Measurements from ENCODE around the gene IFI6.

IFI6 gene

DNA sequence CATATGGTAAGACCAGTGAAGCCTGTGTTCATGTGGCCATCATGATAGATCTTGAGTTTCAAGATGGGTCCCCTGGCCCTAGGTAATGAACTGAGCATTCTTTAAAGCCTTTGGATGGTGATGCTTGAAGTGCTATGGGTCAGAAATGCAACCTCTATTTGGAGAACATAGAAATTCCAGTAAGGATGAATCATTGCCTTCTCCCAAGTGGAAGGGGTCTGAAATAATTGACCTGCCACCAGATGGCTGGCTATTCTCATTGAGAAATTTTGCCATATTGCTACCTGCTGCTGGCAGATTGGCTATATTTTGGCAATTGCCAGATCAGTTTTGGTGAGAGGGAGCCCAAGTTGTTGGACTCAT lies 739 bp upstream of the IFI6 start:
- DNase-seq (ENCODE audit: low spot score) = no peak

GRCh38 chr1:27669876-27670275 lies 2.1 kb downstream of the IFI6 start:
- DNase-seq (ENCODE audit: low spot score) = no peak

DNA sequence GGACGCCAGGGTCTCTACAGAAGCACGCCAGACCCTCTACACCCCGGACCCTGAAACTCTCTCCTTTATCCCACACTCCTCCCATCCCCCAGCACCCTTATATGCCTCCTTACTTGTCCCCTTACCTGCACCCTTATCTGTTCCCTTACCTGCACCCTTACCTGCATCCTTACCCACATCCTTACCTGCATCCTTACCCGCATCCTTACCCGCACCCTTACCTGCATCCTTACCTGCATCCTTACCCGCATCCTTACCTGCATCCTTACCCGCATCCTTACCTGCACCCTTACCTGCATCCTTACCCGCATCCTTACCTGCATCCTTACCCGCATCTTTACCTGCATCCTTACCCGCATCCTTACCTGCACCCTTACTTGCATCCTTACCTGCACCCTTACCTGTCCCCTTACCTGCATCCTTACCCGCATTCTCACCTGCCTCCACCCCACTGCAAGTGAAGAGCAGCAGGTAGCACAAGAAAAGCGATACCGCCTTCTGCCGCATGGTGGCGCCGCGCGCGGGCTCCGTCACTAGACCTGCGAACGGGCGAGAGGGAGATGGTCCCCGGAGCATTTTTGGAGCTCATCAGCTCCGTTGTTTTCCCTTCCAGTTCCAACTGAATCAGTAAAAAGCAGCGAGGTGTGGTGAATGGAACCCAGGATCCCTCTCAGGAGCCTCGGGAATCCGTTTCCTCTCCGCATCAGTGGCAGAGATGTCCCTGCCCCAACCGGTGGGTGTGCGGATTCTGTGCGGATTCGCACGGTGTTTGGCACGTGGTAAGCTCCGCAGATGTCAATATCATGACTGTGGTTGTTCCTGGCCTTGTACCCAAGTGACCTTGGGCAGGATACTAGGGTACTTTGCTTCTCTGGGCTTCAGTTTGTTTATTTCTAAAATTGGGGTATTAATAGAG lies 2.9 kb downstream of the IFI6 start:
- DNase-seq (ENCODE audit: low spot score) = peak; percentile 66

DNA sequence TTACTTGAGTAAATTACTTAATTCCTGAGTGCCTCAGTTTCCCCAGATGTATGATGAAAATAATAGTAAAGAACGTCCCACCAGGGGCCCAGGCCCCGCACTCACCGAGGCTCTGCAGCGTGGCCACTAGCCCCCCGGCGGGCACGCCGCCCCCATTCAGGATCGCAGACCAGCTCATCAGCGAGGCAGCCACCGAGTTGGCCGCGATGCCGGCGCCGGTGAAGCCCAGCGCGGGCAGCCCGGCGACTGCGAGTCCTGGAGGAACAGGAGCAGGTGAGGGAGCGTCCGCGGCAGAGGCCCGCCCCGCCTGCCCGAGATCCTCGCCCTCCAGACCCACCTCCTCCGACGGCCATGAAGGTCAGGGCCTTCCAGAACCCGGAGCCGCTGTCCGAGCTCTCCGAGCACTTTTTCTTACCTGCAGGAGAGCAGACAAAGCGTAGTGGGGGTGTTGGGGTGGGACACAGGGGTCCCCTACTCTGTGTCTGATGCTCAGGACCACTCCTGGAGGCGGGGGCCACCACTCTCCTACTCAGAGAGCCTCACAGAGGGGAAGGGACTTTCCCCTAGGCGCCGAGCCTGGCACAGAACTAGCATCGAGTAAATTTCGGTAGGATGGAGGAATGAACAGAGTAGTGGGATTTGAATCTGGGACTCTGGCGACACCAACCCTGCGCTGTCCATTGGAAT lies 3.7 kb downstream of the IFI6 start:
- no peak for DNase-seq (ENCODE audit: low spot score)

DNA sequence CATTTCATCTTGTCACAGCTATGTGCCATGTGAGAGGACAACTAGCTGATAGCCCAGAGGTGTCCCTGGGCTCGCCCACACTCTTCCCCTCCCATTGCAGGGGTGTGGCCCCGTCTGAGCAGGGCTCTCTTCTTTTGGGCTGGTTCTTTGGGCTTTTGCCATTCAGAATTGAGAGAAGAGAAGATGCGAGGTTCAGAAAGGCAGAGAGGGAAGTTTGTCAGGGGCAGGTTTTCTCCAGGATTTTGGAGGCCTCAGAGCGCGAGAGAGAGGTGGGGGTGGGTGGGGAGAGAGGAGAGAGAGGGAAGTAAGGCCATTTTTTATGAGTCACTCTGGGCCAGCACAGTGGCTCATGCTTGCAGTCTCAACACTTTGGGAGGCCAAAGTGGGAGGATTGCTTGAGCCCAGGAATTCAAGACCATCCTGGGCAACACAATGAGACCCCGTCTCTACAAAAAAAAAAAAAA lies 5.2 kb downstream of the IFI6 start:
- DNase-seq (ENCODE audit: low spot score) = no peak

- DNase-seq (ENCODE audit: low spot score) = no peak
These were observed 5.7 kb downstream of the IFI6 start for GRCh38 chr1:27666294-27666693.

GRCh38 chr1:27665016-27665651 lies 6.9 kb downstream of the IFI6 start:
- no peak for DNase-seq (ENCODE audit: low spot score)

- DNase-seq (ENCODE audit: low spot score) = no peak
These were observed 7.7 kb downstream of the IFI6 start for GRCh38 chr1:27664291-27664690.

- peak; percentile 97 for DNase-seq (ENCODE audit: low spot score)
These were observed 9.1 kb downstream of the IFI6 start for GRCh38 chr1:27662707-27663393.

GRCh38 chr1:27662261-27662660 lies 9.7 kb downstream of the IFI6 start:
- DNase-seq (ENCODE audit: low spot score) = no peak

DNA sequence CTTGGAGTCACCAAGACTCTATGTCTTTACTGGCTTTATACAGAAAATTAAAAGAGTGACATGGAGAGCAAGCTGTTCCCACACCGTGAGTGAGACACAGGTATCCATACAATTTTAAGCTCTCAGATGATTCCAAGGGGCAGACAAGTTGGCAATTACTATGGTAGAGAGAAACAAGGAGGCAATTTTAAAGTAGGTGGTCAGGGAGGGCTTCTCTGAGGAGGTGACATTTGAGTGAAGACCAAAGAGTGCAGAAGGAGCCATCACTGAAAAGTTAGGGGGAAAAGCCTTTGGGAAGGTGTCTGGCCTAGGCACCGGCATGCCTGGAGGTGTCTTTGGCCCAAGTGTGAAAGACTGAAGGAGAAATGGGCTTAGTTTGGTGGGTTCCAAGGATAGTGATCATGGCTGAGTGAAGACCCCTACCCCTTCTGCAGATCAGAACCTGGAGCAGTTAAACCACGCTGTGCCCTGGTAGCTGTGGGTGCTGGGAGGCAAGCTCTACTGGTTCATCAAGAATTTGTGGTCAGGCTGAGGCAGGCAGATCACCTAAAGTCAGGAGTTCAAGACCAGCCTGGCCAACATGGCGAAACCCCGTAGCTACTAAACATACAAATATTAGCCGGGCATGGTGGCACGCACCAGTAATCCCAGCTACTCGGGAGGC lies 10.4 kb downstream of the IFI6 start:
- DNase-seq (ENCODE audit: low spot score) = no peak

GRCh38 chr1:27660300-27660835 lies 11.6 kb downstream of the IFI6 start:
- DNase-seq (ENCODE audit: low spot score) = no peak

DNA sequence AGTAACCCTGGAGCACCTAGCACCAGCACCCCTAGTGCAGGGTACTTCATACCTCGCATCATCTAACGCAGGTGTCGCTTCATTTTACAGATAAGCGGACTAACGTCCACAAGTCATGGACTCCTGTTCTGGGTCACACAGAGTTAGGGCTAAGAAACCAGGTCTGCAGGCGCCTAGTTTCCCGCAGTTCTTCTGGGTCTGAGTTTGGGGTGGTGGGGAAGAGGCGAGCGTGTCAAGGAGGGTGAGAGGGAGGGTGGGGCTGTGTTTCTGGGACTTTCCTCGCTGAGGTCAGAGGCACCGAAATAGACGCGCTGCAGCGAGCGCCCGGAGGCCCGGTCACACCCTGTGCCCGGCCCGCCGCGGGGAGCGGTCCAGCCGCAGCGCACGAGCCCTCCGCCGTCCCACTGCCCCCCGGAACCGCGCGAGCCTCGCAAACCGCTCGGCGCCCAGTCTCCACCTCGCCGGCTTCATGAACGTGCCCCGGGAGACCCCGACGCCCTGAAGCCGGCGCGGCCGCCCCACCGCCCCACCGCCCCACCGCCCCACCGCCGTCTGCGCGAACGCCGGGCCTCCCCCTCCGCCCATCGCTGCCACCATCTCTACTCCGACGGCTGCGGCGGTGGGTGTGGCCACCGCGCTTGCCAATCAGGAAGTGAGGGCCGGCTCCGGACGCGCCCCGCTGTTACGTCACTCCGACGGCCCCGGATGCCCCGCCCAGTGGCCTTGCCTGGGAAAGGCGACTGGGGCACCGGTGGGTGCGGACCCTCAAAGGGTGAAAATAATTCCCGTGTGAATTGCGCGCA lies 12.3 kb downstream of the IFI6 start:
- DNase-seq (ENCODE audit: low spot score) = peak; percentile 92

- peak; percentile 66 for DNase-seq (ENCODE audit: low spot score)
These were observed 13.0 kb downstream of the IFI6 start for GRCh38 chr1:27658951-27659496.

- peak; percentile 37 for DNase-seq (ENCODE audit: low spot score)
These were observed 15.7 kb downstream of the IFI6 start for GRCh38 chr1:27656157-27656893.

DNA sequence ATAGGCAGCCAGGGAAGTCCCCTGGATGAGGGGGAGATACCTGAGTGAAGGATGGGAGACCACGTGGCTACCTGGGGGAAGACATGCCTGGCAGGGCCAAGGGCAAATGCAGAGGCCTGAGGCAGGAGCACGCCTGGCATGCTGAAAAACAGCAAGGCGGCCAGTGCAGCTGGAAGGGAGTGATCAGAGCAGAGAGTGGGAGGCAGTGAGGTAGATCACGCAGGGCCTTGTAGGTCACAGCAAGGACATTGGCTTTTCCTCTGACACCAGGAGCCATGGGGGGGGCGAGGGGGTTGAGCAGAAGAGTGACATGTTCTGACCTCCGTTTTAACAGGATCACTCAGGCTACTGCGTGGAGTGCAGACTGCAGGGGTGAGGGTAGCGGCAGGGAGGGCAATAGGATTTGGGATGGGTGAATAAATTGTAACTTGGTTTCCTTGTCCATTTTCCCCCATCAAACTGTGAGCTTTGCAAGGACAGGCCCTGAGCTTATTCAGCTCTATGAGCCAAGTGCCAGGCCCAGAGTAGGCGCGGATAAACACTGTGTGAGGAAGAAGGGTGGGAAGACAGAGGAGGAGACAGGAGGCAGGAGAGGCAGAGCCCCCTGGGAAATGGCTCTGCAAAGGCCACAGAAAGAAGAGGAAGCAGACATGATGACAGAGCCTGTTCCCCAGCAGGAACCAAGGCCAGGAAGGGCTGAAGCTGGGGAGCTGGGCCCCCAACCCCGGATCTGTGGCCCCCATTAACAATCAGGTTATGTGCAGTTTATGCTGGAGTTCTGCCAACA lies 16.6 kb downstream of the IFI6 start:
- DNase-seq (ENCODE audit: low spot score) = no peak

- DNase-seq (ENCODE audit: low spot score) = no peak
These were observed 19.7 kb downstream of the IFI6 start for GRCh38 chr1:27652111-27652864.
